Activated CD8-positive, alpha-beta memory T cell treated with anti-CD3 and anti-CD28 coated beads for 24 hours (primary cell): ENCODE measurements around the gene CCDC92.

Experiments
- DNase-seq: peaks from one replicate; pipeline ENCODE4 v3.0.0-alpha.2; 2020

The CCDC92 gene

GRCh38 chr12:123971770-123972456 is 718 bp downstream of the CCDC92 start:
- DNase-seq: peak; percentile 73

GRCh38 chr12:123971449-123971769 is 1.2 kb downstream of the CCDC92 start:
- no peak for DNase-seq

GRCh38 chr12:123967121-123967586 is 5.5 kb downstream of the CCDC92 start:
- no peak for DNase-seq

GRCh38 chr12:123966596-123966995 is 6.0 kb downstream of the CCDC92 start:
- DNase-seq: peak; percentile 28

GRCh38 chr12:123965382-123965781 is 7.2 kb downstream of the CCDC92 start:
- peak; percentile 28 for DNase-seq

GRCh38 chr12:123963821-123964220 is 8.8 kb downstream of the CCDC92 start:
- no peak for DNase-seq

GRCh38 chr12:123962513-123962912 is 10.1 kb downstream of the CCDC92 start:
- no peak for DNase-seq

GRCh38 chr12:123961585-123962345 is 10.9 kb downstream of the CCDC92 start:
- peak; percentile 32 for DNase-seq

- DNase-seq: peak; percentile 26
Measured at GRCh38 chr12:123960856-123961255, 11.8 kb downstream of the CCDC92 start.

GRCh38 chr12:123960029-123960735 is 12.4 kb downstream of the CCDC92 start:
- DNase-seq: peak; percentile 13

- DNase-seq: no peak
Measured at GRCh38 chr12:123958876-123959275, 13.8 kb downstream of the CCDC92 start.

- DNase-seq: peak; percentile 37
Measured at GRCh38 chr12:123958462-123958861, 14.2 kb downstream of the CCDC92 start.

- peak; percentile 24 for DNase-seq
Measured at GRCh38 chr12:123957196-123957595, 15.4 kb downstream of the CCDC92 start.

- no peak for DNase-seq
Measured at GRCh38 chr12:123956249-123956648, 16.4 kb downstream of the CCDC92 start.

- peak; percentile 5 for DNase-seq
Measured at GRCh38 chr12:123954647-123955350, 17.8 kb downstream of the CCDC92 start.

- DNase-seq: peak; percentile 9
Measured at GRCh38 chr12:123952037-123952436, 20.6 kb downstream of the CCDC92 start.

GRCh38 chr12:123951467-123951866 is 21.2 kb downstream of the CCDC92 start:
- DNase-seq: peak; percentile 28

GRCh38 chr12:123950476-123951349 is 21.9 kb downstream of the CCDC92 start:
- DNase-seq: peak; percentile 45

GRCh38 chr12:123949770-123950165 is 22.9 kb downstream of the CCDC92 start:
- DNase-seq: peak; percentile 15

GRCh38 chr12:123948796-123949769 is 23.5 kb downstream of the CCDC92 start:
- peak; percentile 35 for DNase-seq

- DNase-seq: peak; percentile 37
Measured at GRCh38 chr12:123948401-123948795, 24.2 kb downstream of the CCDC92 start.
